ENCODE measurements around the gene LAMB2.

- TF ChIP-seq CTCF (IDR thresholded peaks at IDR 0.05) (no peak), POLR2AphosphoS5 (IDR thresholded peaks at IDR 0.05) (no peak)
Observed at GRCh38 chr3:49172551-49173041, 39.7 kb upstream of the LAMB2 start.

Data from esophagus muscularis mucosa (tissue), 3 donors.